ENCODE measurements around the gene PSTPIP2. TPM values are rescaled to one million over a fixed set of nuclear protein-coding genes. Genes with fewer than 3 reads are reported as not detected.

PSTPIP2 gene
- total RNA-seq, 2 experiments from 2014 or later: 7.7 to 8.5 TPM

GRCh38 chr18:46031741-46032140, 40.3 kb downstream of the PSTPIP2 start:
- no peak for ATAC-seq
- CTCF ChIA-PET: interaction anchor here (1.5 kb wide), 1 partner anchor 42 kb away, joined by 4 read pairs; no protein-coding TSS in a partner anchor
- no peak overlapping the region for H3K27ac Mint-ChIP-seq
- H3K9me3 Mint-ChIP-seq (ENCODE audit: insufficient read depth): no peaks in the 10 kb centered on the region
- H3K36me3 Mint-ChIP-seq (ENCODE audit: low read depth): peaks cover 12% of the 10 kb centered on the region
- peaks cover 9% of the 10 kb centered on the region for H3K27me3 Mint-ChIP-seq (ENCODE audit: low read depth)
- H3K4me1 Mint-ChIP-seq (ENCODE audit: low read depth): peaks cover 7% of the 10 kb centered on the region
- DNase-seq: no peak
- H3K4me3 Mint-ChIP-seq: no peak overlapping the region
- POLR2A ChIA-PET: no interaction called here

- peaks cover 11% of the 10 kb centered on the region for H3K36me3 Mint-ChIP-seq (ENCODE audit: low read depth)
- ATAC-seq (no peak), DNase-seq (no peak)
- H3K4me3 Mint-ChIP-seq: peak overlapping the region; percentile 79
- peaks cover 11% of the 10 kb centered on the region for H3K27me3 Mint-ChIP-seq (ENCODE audit: low read depth)
- H3K27ac Mint-ChIP-seq: peak overlapping the region; percentile 62
- CTCF ChIA-PET: interaction anchor here (2.4 kb wide), 1 partner anchor 45 kb away, joined by 11 read pairs; no protein-coding TSS in a partner anchor
- H3K9me3 Mint-ChIP-seq (ENCODE audit: insufficient read depth): no peaks in the 10 kb centered on the region
- POLR2A ChIA-PET: interaction anchor here (0.6 to 0.9 kb wide), 2 partner anchors 43 to 145 kb away, joined by 3 to 4 read pairs; a partner anchor contains a TSS
- peaks cover 7% of the 10 kb centered on the region for H3K4me1 Mint-ChIP-seq (ENCODE audit: low read depth)
Measured at GRCh38 chr18:46028536-46028891, 43.5 kb downstream of the PSTPIP2 start.

DNA sequence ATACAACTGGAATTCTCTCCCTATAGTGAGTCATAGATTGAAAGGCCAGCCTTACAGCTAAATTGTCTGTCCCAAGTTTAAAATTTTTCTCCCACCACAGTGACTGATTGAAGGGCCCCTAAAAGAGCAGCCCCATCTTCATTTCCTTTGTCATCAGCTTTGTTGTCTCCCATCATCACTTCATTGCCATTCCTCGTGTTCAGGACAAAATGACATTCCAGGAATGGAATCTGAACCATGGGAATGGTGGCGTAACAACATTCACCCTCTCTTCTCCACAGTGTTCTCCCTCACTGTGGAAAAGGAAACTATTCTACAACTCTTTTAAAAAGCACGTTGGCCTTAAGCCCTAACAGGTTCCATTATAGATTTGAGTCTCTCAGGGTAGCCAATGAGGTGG, 52.1 kb downstream of the PSTPIP2 start:
- Mint-ChIP-seq H3K36me3 (ENCODE audit: low read depth) (peaks cover under 1% of the 10 kb centered on the region), H3K4me3 (no peak overlapping the region), H3K4me1 (ENCODE audit: low read depth) (no peaks in the 10 kb centered on the region), H3K9me3 (ENCODE audit: insufficient read depth) (no peaks in the 10 kb centered on the region), H3K27ac (no peak overlapping the region), H3K27me3 (ENCODE audit: low read depth) (no peaks in the 10 kb centered on the region)
- ATAC-seq (no peak), DNase-seq (no peak)
- POLR2A ChIA-PET: no interaction called here
- CTCF ChIA-PET: interaction anchor here (0.9 kb wide), 1 partner anchor 11 kb away, joined by 4 read pairs; no protein-coding TSS in a partner anchor

DNA sequence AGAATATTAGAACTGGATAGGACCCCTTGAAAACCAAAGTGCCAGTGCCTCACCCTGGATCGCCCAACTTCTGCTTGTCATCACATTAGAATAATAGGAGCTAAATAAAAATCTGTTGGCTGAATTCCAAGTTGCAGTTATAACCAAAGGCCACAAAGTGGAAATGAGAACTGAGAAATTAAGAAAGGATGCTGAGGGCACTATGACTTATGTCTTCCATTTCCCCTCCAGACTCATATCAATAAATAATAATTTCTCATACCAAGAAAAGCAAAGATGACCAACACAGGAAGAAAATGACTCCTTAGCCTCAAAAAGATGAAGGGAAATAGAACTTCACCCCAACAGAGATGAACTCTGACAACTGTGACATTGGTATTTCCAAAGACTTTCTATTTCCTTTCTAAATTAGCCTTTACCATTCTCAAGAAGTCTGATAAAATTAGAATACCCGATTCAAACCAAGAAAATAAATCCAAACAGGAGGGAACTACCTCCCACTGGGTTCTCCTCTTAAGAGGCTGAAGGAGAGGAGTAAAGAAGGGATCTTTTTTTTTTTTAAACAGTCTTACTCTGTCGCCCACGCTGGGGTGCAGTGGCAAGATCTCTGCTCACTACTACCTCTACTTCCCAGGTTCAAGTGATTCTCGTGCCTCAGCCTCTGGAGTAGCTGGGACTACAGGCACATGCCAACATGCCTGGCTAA, 58.4 kb downstream of the PSTPIP2 start:
- peaks cover 11% of the 10 kb centered on the region for H3K4me1 Mint-ChIP-seq (ENCODE audit: low read depth)
- ChIA-PET POLR2A (interaction anchor here (0.5 to 1.1 kb wide), 4 partner anchors 15 to 35 kb away, joined by 3 read pairs; no protein-coding TSS in a partner anchor), CTCF (interaction anchor here (0.9 to 1.0 kb wide), 4 partner anchors 24 to 60 kb away, joined by 3 to 8 read pairs (median 4); no protein-coding TSS in a partner anchor)
- DNase-seq (no peak), ATAC-seq (no peak)
- no peak overlapping the region for H3K27ac Mint-ChIP-seq
- peaks cover 4% of the 10 kb centered on the region for H3K36me3 Mint-ChIP-seq (ENCODE audit: low read depth)
- H3K4me3 Mint-ChIP-seq: no peak overlapping the region
- H3K9me3 Mint-ChIP-seq (ENCODE audit: insufficient read depth): no peaks in the 10 kb centered on the region
- H3K27me3 Mint-ChIP-seq (ENCODE audit: low read depth): no peaks in the 10 kb centered on the region

- H3K27ac Mint-ChIP-seq: no peak overlapping the region
- ChIA-PET POLR2A (interaction anchor here (1.5 kb wide), 1 partner anchor 11 kb away, joined by 4 read pairs; no protein-coding TSS in a partner anchor), CTCF (interaction anchor here (1.1 kb wide), 1 partner anchor 43 kb away, joined by 4 read pairs; no protein-coding TSS in a partner anchor)
- ATAC-seq (no peak), DNase-seq (no peak)
- no peaks in the 10 kb centered on the region for H3K9me3 Mint-ChIP-seq (ENCODE audit: insufficient read depth)
- H3K27me3 Mint-ChIP-seq (ENCODE audit: low read depth): no peaks in the 10 kb centered on the region
- H3K4me1 Mint-ChIP-seq (ENCODE audit: low read depth): peaks cover 11% of the 10 kb centered on the region
- H3K4me3 Mint-ChIP-seq: no peak overlapping the region
- peaks cover 4% of the 10 kb centered on the region for H3K36me3 Mint-ChIP-seq (ENCODE audit: low read depth)
Measured at GRCh38 chr18:46010676-46011075, 61.4 kb downstream of the PSTPIP2 start.

- no peak overlapping the region for H3K27ac Mint-ChIP-seq
- no peak for DNase-seq
- no peaks in the 10 kb centered on the region for H3K27me3 Mint-ChIP-seq (ENCODE audit: low read depth)
- POLR2A ChIA-PET: no interaction called here
- H3K4me3 Mint-ChIP-seq: no peak overlapping the region
- CTCF ChIA-PET: interaction anchor here (1.2 kb wide), 1 partner anchor 10 kb away, joined by 4 read pairs; no protein-coding TSS in a partner anchor
- peaks cover 4% of the 10 kb centered on the region for H3K36me3 Mint-ChIP-seq (ENCODE audit: low read depth)
- peaks cover 11% of the 10 kb centered on the region for H3K4me1 Mint-ChIP-seq (ENCODE audit: low read depth)
- ATAC-seq: no peak
- H3K9me3 Mint-ChIP-seq (ENCODE audit: insufficient read depth): no peaks in the 10 kb centered on the region
Measured at GRCh38 chr18:46010050-46010449, 62.0 kb downstream of the PSTPIP2 start.

- ChIA-PET CTCF (interaction anchor here (1.2 kb wide), 1 partner anchor 11 kb away, joined by 4 read pairs; no protein-coding TSS in a partner anchor), POLR2A (no interaction called here)
- DNase-seq: no peak
- Mint-ChIP-seq H3K36me3 (ENCODE audit: low read depth) (peaks cover 3% of the 10 kb centered on the region), H3K4me1 (ENCODE audit: low read depth) (peaks cover 11% of the 10 kb centered on the region), H3K9me3 (ENCODE audit: insufficient read depth) (no peaks in the 10 kb centered on the region), H3K27me3 (ENCODE audit: low read depth) (no peaks in the 10 kb centered on the region), H3K27ac (no peak overlapping the region), H3K4me3 (no peak overlapping the region)
- ATAC-seq: no peak
Measured at GRCh38 chr18:46009125-46009840, 62.8 kb downstream of the PSTPIP2 start.

GRCh38 chr18:46008531-46008930, 63.5 kb downstream of the PSTPIP2 start:
- ChIA-PET POLR2A (no interaction called here), CTCF (interaction anchor here (0.9 to 3.2 kb wide), 2 partner anchors 12 to 65 kb away, joined by 3 to 15 read pairs; no protein-coding TSS in a partner anchor)
- ATAC-seq: no peak

GRCh38 chr18:46007165-46007564, 64.9 kb downstream of the PSTPIP2 start:
- H3K36me3 Mint-ChIP-seq (ENCODE audit: low read depth): peaks cover 7% of the 10 kb centered on the region
- H3K27me3 Mint-ChIP-seq (ENCODE audit: low read depth): no peaks in the 10 kb centered on the region
- ChIA-PET POLR2A (no interaction called here), CTCF (interaction anchor here (3.2 kb wide), 1 partner anchor 66 kb away, joined by 15 read pairs; no protein-coding TSS in a partner anchor)
- no peak overlapping the region for H3K4me3 Mint-ChIP-seq
- no peak for DNase-seq
- no peak for ATAC-seq
- H3K9me3 Mint-ChIP-seq (ENCODE audit: insufficient read depth): peaks cover 3% of the 10 kb centered on the region
- H3K27ac Mint-ChIP-seq: no peak overlapping the region
- no peaks in the 10 kb centered on the region for H3K4me1 Mint-ChIP-seq (ENCODE audit: low read depth)

More at GRCh38 chr18:46008531-46008930, 63.5 kb downstream of the PSTPIP2 start:
- Mint-ChIP-seq H3K4me3 (no peak overlapping the region), H3K4me1 (ENCODE audit: low read depth) (peaks cover 5% of the 10 kb centered on the region), H3K27me3 (ENCODE audit: low read depth) (no peaks in the 10 kb centered on the region), H3K36me3 (ENCODE audit: low read depth) (peaks cover 3% of the 10 kb centered on the region), H3K9me3 (ENCODE audit: insufficient read depth) (no peaks in the 10 kb centered on the region), H3K27ac (no peak overlapping the region)
- no peak for DNase-seq

- no peak overlapping the region for H3K27ac Mint-ChIP-seq
- ChIA-PET POLR2A (interaction anchor here (0.6 kb wide), 1 partner anchor 90 kb away, joined by 4 read pairs; no protein-coding TSS in a partner anchor), CTCF (no interaction called here)
- peaks cover 5% of the 10 kb centered on the region for H3K9me3 Mint-ChIP-seq (ENCODE audit: insufficient read depth)
- H3K27me3 Mint-ChIP-seq (ENCODE audit: low read depth): no peaks in the 10 kb centered on the region
- peaks cover 13% of the 10 kb centered on the region for H3K36me3 Mint-ChIP-seq (ENCODE audit: low read depth)
- no peak for DNase-seq
- ATAC-seq: no peak
- peaks cover 23% of the 10 kb centered on the region for H3K4me1 Mint-ChIP-seq (ENCODE audit: low read depth)
- no peak overlapping the region for H3K4me3 Mint-ChIP-seq
Measured at GRCh38 chr18:46002934-46003333, 69.1 kb downstream of the PSTPIP2 start.

DNA sequence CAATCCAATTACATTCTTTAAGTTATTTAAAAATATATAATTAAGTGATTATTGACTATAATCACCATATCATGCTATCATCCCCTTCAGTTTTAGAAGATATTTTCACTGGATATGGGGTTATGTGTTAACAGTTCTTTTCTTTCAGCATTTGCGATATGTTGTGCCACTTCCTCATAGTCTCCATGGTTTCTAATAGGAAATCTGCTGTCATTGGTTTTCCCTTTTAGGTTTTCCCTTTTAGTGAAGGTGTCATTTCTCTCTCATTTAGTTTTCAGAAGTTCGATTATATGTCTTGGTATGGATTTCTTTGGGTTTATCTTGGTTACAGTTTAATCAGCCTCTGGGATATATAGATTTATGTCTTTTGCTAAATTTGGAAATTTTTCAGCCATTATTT, 70.2 kb downstream of the PSTPIP2 start:
- Mint-ChIP-seq H3K36me3 (ENCODE audit: low read depth) (peaks cover 13% of the 10 kb centered on the region), H3K4me3 (no peak overlapping the region), H3K4me1 (ENCODE audit: low read depth) (peaks cover 31% of the 10 kb centered on the region), H3K27ac (no peak overlapping the region), H3K27me3 (ENCODE audit: low read depth) (no peaks in the 10 kb centered on the region), H3K9me3 (ENCODE audit: insufficient read depth) (peaks cover 5% of the 10 kb centered on the region)
- no peak for ATAC-seq
- ChIA-PET CTCF (no interaction called here), POLR2A (no interaction called here)
- DNase-seq: no peak

DNA sequence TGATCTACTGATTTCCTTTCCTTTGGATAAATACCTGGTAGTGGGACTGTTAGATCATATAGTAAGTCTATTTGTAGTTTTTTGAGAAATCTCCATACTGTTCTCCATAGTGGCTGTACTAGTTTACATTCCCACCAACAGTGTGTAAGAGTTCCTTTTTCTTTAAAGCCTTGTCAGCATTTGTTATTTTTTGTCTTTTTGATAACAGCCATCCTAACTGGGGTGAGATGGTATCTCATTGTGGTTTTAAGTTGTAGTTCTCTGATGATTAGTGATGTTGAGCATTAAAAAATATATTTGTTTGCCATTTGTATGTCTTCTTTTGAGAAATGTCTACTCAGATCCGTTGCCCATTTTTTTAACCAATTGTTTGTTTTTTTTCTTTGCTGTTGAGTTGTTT, 71.0 kb downstream of the PSTPIP2 start:
- ChIA-PET POLR2A (no interaction called here), CTCF (no interaction called here)
- H3K27ac Mint-ChIP-seq: no peak overlapping the region
- peaks cover 35% of the 10 kb centered on the region for H3K4me1 Mint-ChIP-seq (ENCODE audit: low read depth)
- H3K9me3 Mint-ChIP-seq (ENCODE audit: insufficient read depth): peaks cover 5% of the 10 kb centered on the region
- H3K4me3 Mint-ChIP-seq: no peak overlapping the region
- ATAC-seq: no peak
- no peaks in the 10 kb centered on the region for H3K27me3 Mint-ChIP-seq (ENCODE audit: low read depth)
- DNase-seq: no peak
- peaks cover 13% of the 10 kb centered on the region for H3K36me3 Mint-ChIP-seq (ENCODE audit: low read depth)
